Stimulated activated CD4-positive, alpha-beta T cell treated with anti-CD3 and anti-CD28 coated beads, Interleukin-15, amount 100 ng/mL, for 1 hour (primary cell): ENCODE measurements around the gene PACS2.
"Not testable (repeated sequence)": the region's sequence is repeated elsewhere in the genome, so short reads cannot be mapped to it uniquely, and the experiment has no call there.

Source experiments
- DNase-seq, 2 donors: peaks; one replicate each; pipeline ENCODE4 v3.0.0-alpha.2; 2020; ENCODE audit warnings: low read depth in 1 of 2, low spot score in 1 of 2

The PACS2 gene

DNA sequence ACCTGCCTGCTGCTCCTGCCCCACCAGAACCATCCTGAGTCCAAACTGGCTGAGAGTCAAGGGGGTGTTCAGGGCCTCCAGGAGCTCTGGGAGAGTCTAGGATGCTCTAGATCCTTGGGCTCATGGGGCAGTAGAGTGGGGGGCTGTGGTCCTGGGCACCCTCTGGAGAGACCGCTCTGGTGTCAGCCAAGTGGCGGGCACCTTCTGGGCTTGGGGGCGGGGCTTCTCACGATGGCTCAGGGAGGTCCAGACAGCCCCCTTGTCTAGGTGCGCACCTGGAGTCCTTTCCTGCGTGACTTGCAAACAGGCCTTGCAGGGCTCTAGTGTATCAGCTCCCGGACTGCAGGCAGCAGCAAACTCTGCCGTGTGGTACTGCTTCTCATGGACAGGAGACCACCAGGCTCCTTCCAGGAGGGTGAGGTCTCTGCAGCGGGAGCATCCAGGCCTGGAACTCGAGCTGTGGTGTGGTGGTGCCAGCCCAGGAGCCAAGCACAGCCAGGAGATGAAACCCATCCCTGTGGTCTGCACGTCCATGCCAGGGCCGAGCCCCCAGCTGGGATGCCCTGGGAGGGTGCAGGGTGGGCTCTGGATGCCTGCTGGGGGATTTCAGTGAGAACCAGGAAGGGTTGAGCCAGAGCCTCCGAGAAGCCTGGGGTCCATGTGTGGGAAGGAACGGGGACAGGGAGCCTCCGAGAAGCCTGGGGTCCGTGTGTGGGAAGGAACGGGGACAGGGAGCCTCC is 15.0 kb downstream of the PACS2 start:
- no peak for DNase-seq

DNA sequence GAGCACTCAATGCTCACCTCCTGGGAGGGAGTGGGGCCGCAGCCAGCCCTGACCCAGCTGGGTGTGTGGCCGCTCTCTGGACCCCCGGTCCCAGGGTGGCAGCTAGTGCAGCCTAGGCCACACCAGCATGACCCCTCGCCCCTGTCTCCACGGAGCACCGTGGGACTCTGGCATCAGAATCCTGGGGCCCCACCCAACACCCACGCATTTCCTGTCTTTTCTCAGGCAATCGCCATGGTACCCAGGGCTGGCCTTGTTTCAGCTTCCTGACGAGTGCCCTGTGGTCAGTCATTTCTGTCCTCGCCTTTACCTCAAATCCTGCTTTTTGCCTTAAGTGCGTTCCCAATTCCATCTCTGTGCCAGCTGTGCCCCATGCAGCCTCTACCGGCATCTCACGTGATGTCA is 15.9 kb downstream of the PACS2 start:
- no peak for DNase-seq

DNA sequence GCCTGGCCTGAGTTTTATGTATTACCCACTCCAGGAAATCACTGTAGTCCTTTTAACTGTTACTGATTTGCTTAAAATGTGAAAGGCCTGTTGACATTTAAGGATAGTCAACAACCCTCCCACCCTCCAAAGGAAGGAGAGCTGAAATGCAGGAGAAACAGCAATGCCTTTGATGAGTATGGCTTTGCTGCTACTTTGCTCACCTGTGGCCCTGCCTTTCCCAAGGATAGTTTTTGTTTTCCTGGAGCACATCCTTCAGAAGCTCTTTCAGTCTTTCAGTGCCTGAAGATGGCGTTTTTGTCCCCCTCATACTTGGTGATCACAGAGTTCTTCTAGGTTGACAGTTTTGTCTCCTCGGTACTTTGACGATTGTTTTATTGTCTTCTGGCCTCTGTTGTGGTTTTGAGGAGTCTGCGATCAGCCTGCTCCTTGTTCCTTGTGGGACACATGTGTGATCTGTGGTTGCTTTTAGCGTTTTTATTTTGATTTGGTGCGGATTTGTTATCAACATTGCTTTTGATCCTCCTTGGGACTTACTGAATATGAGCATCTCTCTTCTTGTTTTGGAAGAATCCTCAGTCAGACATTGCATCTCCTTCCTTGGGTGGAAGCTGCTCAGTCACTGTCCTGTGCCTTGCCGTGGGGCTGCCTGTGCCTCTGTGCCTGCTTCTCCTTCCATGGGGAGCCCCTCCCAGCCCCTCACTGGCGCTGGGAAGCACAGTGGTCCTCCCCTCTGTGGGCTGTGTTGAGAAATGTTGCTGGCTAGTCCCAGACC is 17.2 kb downstream of the PACS2 start:
- DNase-seq: no peak

DNA sequence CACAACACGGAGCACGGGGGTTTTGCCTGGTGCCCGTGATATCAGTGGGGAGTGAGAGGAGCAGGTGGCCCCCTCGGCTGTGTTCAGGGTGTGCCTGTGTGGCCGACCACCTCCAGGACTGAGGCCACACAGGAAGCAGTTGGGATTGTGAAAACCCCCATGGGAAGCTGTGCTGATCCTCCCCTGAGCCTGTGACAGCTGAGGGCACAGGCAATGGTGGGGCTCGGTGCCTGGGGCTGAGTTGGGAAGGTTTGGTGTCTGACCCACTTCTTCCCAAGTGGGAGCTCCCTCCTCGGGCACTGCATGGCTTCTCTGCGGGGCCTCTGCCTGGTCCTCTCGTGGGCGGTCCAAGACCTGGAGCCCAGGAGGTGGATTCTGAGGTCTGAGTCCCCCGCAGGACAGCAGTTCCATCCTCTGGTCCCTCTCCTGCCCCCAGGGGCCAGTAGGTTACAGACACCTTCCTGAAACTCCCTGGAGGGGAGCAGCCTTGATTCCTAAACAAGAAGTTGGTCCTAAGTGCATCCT is 17.9 kb downstream of the PACS2 start:
- DNase-seq: no peak

DNA sequence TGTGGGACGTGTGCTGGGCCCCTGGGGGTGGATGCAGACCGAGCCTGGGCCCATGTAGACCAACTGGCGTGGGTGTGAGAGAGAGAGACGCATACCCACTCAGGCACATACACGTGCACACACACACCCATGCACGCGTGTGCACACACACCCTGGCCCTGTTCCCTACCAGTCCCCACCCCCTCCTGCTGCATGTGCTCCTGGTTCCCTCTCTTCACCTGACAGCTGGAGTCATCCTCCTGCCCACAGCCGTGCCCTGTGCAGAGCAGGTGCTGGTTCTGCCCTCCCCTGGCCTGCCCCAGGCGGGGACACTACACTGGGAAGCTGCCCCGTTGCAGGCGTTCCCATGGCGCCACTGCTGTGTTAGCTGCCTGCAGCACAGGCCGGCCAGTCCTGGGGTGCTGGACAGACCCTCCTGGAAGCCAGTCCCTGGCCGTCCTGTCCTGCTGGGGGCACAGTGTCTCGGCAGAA is 18.5 kb downstream of the PACS2 start:
- DNase-seq: no peak

DNA sequence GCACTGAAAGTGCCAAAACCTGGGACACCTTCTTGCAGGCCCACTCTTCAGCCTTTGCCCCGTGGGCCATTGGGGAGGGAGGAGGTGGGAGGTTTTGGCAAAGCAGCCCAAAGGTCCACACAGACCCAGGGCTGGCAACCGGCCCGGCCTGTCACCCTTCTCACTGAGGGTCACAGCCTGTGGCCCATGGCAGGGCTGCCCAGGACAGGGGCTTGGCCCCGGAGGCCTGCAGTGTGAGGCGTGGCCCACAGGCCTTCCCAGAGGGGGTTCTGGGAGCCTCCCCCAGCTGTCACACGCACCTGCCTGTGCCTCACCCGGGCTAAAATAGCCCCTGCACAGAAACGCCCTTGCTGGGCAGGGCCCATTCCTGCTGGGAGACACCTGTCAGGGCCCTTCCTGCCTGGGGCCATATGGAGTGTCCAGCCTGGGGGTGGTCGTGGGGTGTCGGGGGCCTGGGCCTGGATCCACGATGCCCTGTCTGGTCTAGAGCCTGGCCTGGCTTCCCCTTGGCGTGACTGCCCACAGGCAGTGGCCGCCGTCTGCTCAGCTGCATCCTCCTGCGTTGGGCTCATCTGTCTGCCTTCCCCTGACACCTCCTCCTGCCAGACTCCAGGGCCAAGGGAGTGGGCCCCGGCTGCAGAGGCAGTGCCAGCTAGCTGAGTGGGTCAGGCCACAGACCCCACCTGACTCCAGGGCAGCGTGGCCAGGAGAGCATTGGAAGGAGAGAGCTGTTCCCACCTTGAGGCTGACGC is 19.2 kb downstream of the PACS2 start:
- DNase-seq: no peak

DNA sequence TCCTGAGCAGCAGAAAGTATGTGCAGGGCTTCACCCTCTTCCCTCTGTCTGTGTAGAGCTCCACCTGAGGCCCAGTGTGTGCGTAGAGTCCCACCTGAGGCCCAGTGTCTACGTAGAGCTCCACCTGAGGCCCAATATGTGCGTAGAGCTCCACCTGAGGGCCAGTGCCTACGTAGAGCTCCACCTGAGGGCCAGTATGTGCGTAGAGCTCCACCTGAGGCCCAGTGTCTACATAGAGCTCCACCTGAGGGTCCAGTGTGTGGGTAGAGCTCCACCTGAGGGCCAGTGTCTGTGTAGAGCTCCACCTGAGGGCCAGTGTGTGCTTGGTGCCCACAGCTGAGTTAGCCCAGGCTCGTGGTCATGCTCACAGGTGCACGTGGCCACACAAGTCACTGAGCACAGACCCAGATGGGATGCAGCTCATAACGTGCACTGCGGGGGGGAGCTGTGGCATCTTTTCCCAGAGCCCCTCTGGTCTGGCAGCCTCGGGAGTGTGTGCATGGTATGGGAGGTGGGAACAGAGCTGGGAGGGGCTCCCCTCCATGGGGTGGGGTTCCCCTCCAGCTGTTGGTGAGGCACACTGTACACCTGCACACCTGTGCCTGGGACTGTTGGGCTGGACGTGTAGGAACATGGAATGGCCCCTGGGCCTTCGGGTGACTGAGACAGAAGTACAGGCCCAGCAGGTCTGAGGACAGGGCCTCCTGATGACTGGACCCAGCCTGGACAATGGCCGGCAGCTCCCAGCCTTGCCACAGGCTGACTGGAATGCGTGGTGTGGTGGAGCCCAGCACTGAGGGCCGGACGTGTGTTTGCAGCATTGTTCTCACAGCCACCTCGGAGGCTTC is 20.1 kb downstream of the PACS2 start:
- DNase-seq: no peak

DNA sequence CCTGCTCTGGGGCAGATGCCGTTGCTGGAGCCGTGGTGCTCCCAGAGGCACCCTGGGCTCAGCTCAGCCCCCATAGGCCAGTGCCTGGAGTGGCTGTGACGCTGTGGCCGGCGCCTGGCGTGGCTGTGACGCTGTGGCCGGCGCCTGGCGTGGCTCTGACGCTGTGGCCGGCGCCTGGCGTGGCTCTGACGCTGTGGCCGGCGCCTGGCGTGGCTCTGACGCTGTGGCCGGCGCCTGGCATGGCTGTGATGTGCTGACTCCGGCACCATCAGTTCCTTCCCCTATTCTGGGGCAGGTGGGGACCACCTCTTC is 20.6 kb downstream of the PACS2 start:
- DNase-seq: not testable (repeated sequence)

DNA sequence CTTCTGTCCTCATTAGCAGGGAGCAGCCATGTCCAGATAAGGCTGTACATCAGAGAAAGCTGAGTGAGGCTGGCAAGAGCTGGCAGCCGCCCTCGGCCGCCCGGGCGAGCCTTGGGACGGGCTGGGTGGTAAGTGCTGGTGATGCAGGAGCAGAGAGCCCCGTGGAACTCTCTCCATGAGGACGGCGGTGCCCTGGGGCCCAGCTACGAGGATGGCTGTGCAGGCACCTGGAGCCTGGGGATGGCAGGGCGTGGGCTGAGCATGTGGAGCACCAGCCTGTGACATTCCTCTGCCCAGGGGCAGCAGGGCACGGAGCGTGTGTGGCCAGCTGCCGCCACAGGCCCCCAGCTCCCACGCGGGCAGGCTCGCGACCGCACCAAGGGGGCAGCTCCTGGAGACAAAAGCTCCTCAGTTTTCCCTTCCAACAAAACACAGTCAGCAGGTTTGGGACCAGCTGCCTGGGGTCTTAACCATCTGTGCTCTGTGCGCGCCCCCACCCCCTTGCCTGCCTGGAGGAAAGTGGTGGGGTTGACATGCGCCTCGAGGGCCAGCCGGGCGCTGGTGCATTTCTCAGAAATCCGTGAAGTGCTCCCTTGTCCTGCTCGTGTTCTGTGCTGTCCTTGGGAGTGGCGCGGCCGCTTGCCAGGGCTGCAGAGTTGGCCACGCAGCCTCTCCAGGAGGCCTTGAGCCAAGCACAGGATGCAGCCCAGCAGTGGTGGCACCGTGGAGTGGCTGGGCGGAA is 21.4 kb downstream of the PACS2 start:
- no peak for DNase-seq

DNA sequence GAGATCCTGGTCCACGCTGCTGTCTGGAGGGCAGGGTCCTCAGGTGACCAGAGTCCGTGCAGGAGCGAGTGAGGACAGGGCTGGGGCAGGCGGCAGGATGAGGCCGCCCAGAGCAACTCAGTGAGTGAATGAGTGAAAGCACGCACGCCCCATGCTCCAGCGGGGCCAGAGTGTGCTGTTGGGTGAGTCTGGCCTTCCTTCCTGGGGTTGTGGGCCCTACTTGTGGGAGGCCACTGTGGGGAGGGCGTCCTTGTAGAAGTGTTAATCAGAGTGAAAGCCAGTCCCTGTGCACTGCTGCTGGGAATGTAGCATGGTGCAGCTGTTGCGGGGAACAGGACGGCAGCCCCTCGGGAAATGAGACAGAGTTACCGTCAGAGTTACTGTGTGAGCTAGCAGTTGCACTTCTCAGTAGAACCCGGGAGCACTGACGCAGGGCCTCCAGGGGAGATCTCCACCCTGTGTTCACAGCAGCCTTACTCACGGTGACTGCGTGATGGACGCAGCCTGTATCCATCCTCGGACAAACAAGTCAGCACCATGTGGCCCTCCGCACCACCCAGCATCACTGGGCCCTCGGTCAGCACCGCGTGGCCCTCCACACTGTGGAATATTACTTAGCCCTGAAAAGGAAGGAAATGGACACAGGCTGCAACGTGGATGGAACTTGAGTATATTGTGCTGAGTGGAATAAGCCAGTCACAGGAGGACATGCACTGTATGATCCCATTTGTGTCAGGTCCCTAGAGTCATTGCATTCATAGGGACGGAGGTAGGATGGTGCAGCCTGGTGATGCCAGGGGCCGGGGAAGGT is 22.1 kb downstream of the PACS2 start:
- DNase-seq: no peak

DNA sequence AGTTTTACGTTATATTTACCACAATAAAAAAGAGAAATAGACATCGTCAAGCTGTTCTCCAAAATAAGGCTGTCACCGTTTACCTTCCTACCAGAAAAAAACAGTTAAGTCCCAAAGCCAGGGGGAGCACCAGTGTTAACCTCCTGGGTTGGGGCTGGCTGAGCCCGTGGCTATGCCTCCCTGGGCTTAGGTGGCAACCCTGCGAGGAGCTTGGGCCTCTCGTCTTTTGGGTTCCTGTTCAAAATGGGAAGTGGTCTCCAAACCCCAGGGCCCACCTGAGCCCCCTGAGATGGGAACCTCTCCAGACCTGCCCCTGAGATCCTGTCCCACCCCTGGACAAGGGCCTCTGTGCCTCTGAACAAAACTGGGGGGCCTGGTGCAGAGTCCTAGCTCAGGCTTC is 22.9 kb downstream of the PACS2 start:
- DNase-seq: no peak

DNA sequence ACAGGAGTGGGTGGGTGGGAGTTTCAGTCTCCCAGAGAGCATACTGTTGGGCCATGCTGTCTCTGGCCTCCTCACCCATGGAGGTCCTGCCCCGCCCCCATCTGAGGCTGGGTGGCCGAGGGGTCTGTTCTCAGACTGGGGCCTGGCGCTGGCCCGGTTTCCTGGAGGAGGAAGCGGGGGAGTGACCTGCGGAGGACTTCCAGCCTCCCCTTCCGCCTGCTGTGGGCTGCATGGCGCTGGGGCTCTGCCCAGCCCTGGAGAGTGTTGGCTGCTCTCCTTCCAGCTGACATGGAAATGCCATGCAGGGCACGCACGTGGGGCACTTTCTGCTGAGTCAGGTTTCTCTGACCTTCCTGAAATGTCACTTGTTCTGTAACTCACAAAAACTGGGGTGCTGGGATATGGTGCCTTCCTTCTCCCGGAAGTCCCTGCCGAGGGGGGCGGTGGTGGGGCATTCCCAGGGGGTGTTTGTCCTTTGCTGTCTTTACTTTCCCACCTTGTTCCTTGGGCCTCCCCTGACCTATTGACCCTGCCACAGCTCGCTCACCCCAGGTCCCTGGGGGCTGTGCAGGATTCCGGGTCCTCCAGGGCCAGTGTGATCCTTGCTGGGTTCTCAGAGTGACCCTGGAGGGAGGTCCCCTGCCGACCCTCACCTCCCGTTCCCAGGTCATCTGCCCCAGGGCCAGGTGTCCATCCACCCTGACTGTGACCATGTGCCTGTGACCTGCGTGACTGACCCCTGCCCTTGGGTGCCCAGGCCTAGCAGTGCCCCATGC is 23.6 kb downstream of the PACS2 start:
- DNase-seq: no peak

DNA sequence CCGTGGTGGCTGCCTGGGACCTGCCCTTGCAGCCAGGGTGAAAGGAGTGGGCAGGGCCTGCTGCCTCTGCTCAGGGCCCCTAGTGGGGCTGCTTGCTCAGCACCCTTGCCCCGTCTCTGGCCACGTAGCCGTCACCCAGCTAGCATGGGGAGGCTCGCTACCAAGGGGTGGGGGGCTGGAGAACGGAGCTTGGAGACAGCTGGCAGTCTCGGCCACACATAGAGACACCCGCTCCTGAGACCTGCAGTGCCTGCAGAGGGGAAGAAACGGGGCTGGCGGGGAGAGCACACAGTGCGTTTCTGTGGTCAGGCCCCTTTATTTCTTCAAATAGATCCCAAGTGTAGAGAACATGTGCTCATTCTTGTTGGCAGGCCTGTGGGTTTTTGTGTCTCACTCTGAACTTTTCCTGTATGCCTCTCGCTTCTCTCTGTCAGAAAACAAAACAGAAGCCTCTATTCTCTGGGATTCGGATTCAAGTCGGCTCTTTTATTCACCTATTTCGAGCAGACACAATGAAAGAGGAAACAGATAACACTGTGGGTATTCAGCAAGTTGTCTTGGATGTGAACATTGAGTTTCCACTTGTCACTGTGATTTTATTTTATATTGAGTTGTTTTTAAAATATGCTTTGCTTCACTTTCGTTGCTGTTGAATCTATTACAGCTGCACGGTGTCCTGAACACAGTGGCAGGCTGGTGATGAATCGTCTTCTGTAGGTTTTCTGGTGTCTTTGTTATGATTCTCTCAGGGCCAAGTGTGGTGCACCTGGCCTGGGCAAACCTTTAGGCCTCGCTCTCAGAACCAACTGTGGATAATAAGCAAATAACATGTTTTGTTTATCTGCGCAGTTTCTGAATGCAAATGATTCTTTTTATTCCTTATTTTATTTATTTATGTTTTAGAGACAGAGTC is 26.5 kb downstream of the PACS2 start:
- DNase-seq: no peak

DNA sequence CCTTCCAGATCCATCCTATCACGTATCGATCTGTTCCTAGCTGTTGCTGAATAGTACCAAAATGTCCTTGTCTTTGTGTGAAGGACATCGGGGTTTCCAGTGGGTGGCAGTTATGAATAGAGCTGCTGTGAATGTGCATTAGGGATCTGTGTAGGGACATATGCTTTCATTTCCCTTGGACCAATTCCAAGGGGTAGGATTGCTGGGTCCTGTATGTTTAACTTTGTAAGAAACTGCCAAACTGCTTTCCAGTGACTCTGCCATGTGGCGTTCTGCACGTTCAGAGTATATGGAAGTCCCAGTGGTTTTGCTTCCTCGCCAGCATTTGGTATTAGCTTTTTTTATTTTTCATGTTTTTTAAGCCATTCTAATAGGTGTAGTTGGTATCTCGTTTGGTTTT is 28.6 kb downstream of the PACS2 start:
- no peak for DNase-seq

DNA sequence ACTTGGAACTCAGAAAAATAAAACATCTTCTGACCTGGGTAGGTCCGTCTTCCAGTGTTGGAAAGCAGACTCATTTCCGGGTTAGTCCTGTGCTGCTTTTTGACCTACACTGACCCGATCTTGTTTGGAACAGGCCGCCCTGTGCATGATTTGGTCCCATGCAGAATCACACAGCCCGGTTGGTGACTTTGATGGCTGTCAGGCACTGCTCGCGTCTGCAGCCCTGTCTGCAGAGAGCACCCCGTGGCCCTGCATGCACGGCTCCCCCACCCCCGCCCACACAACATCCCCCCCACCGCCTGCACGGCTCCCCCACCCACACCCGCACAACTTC is 31.6 kb downstream of the PACS2 start:
- no peak for DNase-seq

DNA sequence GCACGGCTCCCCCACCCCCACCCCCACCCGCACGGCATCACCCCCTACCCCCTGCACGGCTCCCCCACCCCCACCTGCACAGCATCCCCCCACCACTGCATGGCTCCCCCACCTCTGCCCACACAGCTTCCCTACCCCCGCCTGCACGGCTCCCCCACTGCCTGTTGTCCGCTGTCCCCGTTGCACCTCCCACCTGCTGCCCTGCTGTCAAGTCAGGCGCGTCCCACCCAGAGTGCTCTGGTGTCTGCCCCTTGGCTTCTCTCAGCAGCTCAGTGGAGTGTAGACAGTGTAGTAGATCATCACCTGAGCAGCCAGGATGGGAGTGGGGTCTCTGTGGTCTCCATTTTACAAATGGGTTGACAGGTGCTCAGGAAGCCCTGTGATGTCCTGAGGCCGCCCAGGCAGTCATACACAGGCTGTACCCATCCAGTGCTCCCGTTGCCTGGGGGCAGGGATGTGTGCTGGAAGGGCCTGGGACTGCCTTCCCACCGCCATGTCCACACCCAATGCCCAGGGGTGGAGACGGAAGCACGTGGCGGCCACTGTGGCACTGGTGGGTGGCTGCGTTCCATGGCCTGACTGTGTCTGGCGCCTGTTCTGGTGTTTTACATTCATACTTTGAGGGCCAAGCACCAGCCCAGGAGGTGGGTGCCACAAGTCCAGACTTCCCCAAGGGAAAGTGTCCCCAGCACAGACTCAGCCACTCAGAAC is 32.5 kb downstream of the PACS2 start:
- no peak for DNase-seq

DNA sequence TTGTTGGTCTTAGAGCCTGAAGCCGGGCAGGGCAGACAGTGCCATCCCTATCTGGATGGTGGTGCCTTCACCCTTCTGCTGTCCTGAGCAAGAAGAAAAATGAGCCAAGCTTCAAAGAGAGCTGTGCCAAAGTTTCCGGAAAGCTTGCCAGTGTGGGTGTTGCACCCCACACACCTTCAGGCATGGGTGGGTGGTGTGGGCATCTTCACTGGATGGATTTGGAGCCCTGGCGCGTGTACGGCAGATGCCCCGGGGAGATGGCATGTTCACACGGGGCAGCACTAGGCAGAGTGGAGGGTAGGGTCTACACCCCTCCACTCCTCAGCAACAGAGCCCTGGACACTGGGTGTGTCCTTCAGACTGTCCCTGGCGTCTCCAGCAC is 33.0 kb downstream of the PACS2 start:
- DNase-seq: no peak
